Keratinocyte (primary cell): ENCODE measurements around the gene SUZ12.
A peak's percentile ranks its signal among the peaks of the same experiment; 100 is the strongest.
"Not testable (repeated sequence)": the region's sequence is repeated elsewhere in the genome, so short reads cannot be mapped to it uniquely, and the experiment has no call there.

Source experiments
- CTCF ChIP-seq, 3 experiments: IDR thresholded peaks in 1 of 3; conservative IDR thresholded peaks in 1 of 3; optimal IDR thresholded peaks in 1 of 3; 2 replicates in 2 of 3; 3 replicates in 1 of 3; pipeline versions ENCODE3 to v1.5.1; 2011; ENCODE audit warnings: low read length in 3 of 3, mild to moderate bottlenecking in 3 of 3, moderate library complexity in 2 of 3, control low read depth in 1 of 3, inconsistent platforms in 1 of 3; ENCODE audit not compliant: insufficient read depth in 2 of 3; ENCODE audit errors: extremely low read depth in 1 of 3
- EZH2 ChIP-seq: IDR thresholded peaks from one replicate; pipeline ENCODE4 v1.6.1; 2012; ENCODE audit warnings: inconsistent platforms, mild to moderate bottlenecking, low read length, moderate library complexity

- TF ChIP-seq CTCF (optimal IDR thresholded peaks at IDR 0.05 in 1 of 3, IDR thresholded peaks at IDR 0.05 in 1 of 3, conservative IDR thresholded peaks at IDR 0.05 in 1 of 3; ENCODE audit: extremely low read depth in 1 of 3, insufficient read depth in 2 of 3, low read length in 3 of 3), result peak in 1 of 3 experiments; percentile 28
- not testable (repeated sequence) for TF ChIP-seq EZH2
These were observed 24.1 kb upstream of the SUZ12 start for GRCh38 chr17:31912705-31913104.
